HepG2 (cell line): ENCODE measurements around the gene MED23. TPM values are rescaled to one million over a fixed set of nuclear protein-coding genes. Genes with fewer than 3 reads are reported as not detected.

Source experiments
- BCL3 ChIP-seq: sonication (generic); formaldehyde crosslinking; IDR thresholded peaks from 2 replicates; pipeline ENCODE4 v1.5.1; 2020; ENCODE audit warnings: mild to moderate bottlenecking, missing genetic modification reagents, moderate library complexity
- CBFB ChIP-seq: sonication (generic); formaldehyde crosslinking; IDR thresholded peaks from 2 replicates; pipeline ENCODE4 v1.4.0; 2020; ENCODE audit warnings: missing genetic modification reagents
- EED ChIP-seq: sonication (generic); formaldehyde crosslinking; IDR thresholded peaks from 2 replicates; pipeline ENCODE4 v1.5.0; 2020; ENCODE audit warnings: mild to moderate bottlenecking, missing genetic modification reagents
- FIP1L1 ChIP-seq: fragments of 200-400 bp; formaldehyde crosslinking; IDR thresholded peaks from 2 replicates; pipeline ENCODE4 v1.6.1; 2018; ENCODE audit warnings: low read depth, mild to moderate bottlenecking, low read length, moderate library complexity, borderline replicate concordance; ENCODE audit not compliant: insufficient read depth
- FOXO1 ChIP-seq: sonication (generic); formaldehyde crosslinking; IDR thresholded peaks from 2 replicates; pipeline ENCODE4 v1.4.0; 2020; ENCODE audit warnings: missing genetic modification reagents
- FOXP4 ChIP-seq: sonication (generic); formaldehyde crosslinking; IDR thresholded peaks from 2 replicates; pipeline ENCODE4 v1.4.0; 2020; ENCODE audit warnings: missing genetic modification reagents
- HIVEP1 ChIP-seq: sonication (generic); formaldehyde crosslinking; IDR thresholded peaks from 2 replicates; pipeline ENCODE4 v1.4.0; 2020; ENCODE audit warnings: mild to moderate bottlenecking, missing genetic modification reagents
- HNF1B ChIP-seq: sonication (generic); formaldehyde crosslinking; IDR thresholded peaks from 2 replicates; pipeline ENCODE4 v1.5.1; 2020; ENCODE audit warnings: mild to moderate bottlenecking, moderate library complexity, missing genetic modification reagents
- HOXA3 ChIP-seq: sonication (generic); formaldehyde crosslinking; IDR thresholded peaks from 2 replicates; pipeline ENCODE4 v1.5.0; 2020; ENCODE audit warnings: missing genetic modification reagents
- KDM5B ChIP-seq: sonication (generic); formaldehyde crosslinking; IDR thresholded peaks from 2 replicates; pipeline ENCODE4 v1.4.0; 2020; ENCODE audit warnings: missing genetic modification reagents, mild to moderate bottlenecking, borderline replicate concordance
- NR0B2 ChIP-seq: sonication (generic); formaldehyde crosslinking; IDR thresholded peaks from 2 replicates; pipeline ENCODE4 v1.4.0; 2020; ENCODE audit warnings: mild to moderate bottlenecking, missing genetic modification reagents
- RBM39 ChIP-seq: fragments of 200-400 bp; formaldehyde crosslinking; IDR thresholded peaks from one replicate; pipeline ENCODE4 v1.6.1; 2018; ENCODE audit warnings: antibody characterized with exemption, mild to moderate bottlenecking, low read depth, low read length; ENCODE audit not compliant: poor library complexity, severe bottlenecking
- SALL1 ChIP-seq: sonication (generic); formaldehyde crosslinking; IDR thresholded peaks from 2 replicates; pipeline ENCODE4 v1.8.0; 2022; ENCODE audit warnings: mild to moderate bottlenecking, missing genetic modification reagents
- SCMH1 ChIP-seq: sonication (generic); formaldehyde crosslinking; IDR thresholded peaks from 2 replicates; pipeline ENCODE4 v1.9.0; 2021; ENCODE audit warnings: missing genetic modification reagents, mild to moderate bottlenecking, borderline replicate concordance
- SIX4 ChIP-seq: sonication (generic); formaldehyde crosslinking; IDR thresholded peaks from 2 replicates; pipeline ENCODE4 v1.4.0; 2020; ENCODE audit warnings: missing genetic modification reagents
- SMYD3 ChIP-seq: sonication (generic); formaldehyde crosslinking; IDR thresholded peaks from 2 replicates; pipeline ENCODE4 v1.8.1; 2023; ENCODE audit warnings: mild to moderate bottlenecking, missing genetic modification reagents
- TOE1 ChIP-seq: sonication (generic); formaldehyde crosslinking; IDR thresholded peaks from 2 replicates; pipeline ENCODE4 v1.4.0; 2020; ENCODE audit warnings: mild to moderate bottlenecking, missing genetic modification reagents
- XRCC5 ChIP-seq: fragments of 200-400 bp; formaldehyde crosslinking; optimal IDR thresholded peaks from 2 replicates; pipeline ENCODE3; 2017; ENCODE audit warnings: mild to moderate bottlenecking, low read length
- ZBTB21 ChIP-seq: sonication (generic); formaldehyde crosslinking; IDR thresholded peaks from 2 replicates; pipeline ENCODE4 v1.4.0; 2020; ENCODE audit warnings: missing genetic modification reagents
- ZNF546 ChIP-seq: sonication (generic); formaldehyde crosslinking; conservative IDR thresholded peaks from 2 replicates; pipeline ENCODE4 v1.8.1; 2023; ENCODE audit warnings: mild to moderate bottlenecking, missing genetic modification reagents
- ZNF562 ChIP-seq: sonication (generic); formaldehyde crosslinking; IDR thresholded peaks from 2 replicates; pipeline ENCODE4 v1.8.0; 2022; ENCODE audit warnings: missing genetic modification reagents, borderline replicate concordance
- ZNF644 ChIP-seq: IDR thresholded peaks from 2 replicates; pipeline ENCODE4 v1.6.1; 2016; ENCODE audit warnings: low read depth
- ZNF841 ChIP-seq: sonication (generic); formaldehyde crosslinking; IDR thresholded peaks from 2 replicates; pipeline ENCODE4 v1.8.1; 2023; ENCODE audit warnings: missing genetic modification reagents, borderline replicate concordance
- ZSCAN9 ChIP-seq: IDR thresholded peaks from 2 replicates; pipeline ENCODE4 v1.6.1; 2016; ENCODE audit warnings: borderline replicate concordance
- polyA plus RNA-seq, 8 experiments: library from polyadenylated mRNA; depleted of rRNA in 3 of 8; stranded (reverse) in 7 of 8; unstranded in 1 of 8; fragments of >200 nt; fragmentation: Illumina TruSeq in 4 of 8; extraction: Trizol in 4 of 8; gene quantifications; 2 replicates each; pipeline versions ENCODE4 v1.2.1 to v1.2.3, GENCODE V29; 2011 to 2016; ENCODE audit warnings: low read depth in 4 of 8, missing spikeins in 1 of 8, mixed read lengths in 1 of 8; ENCODE audit not compliant: insufficient read depth in 1 of 8
- total RNA-seq, 5 experiments: library from RNA; depleted of rRNA; stranded (reverse); fragments of >200 nt; fragmentation: Illumina TruSeq; extraction: Trizol; gene quantifications; 2 replicates each; pipeline ENCODE4 v1.2.3, GENCODE V29; 2016; ENCODE audit warnings: low read depth in 1 of 5
- TF ChIP-seq, protein P1 (sequence below): IDR thresholded peaks from 2 replicates; pipeline ENCODE4 v1.6.1; 2016; ENCODE audit warnings: low read depth

MED23 gene
- total and polyA plus RNA-seq, 2 of the 13 experiments (the other 11 are each of a cell fraction or from before 2014, with no cell fraction given): 34.9 to 50.5 TPM

GRCh38 chr6:131575834-131576478 lies 52.1 kb downstream of the MED23 start (continued):
- peak; percentile 44; the same call in 1 of the 2 replicates for TF ChIP-seq HNF1B (CRISPR knock-in tag)
- no peak for TF ChIP-seq RBM39
- TF ChIP-seq ZNF562 (CRISPR knock-in tag): no peak
- no peak for TF ChIP-seq KDM5B (CRISPR knock-in tag)
- TF ChIP-seq ZNF644 (CRISPR knock-in tag): no peak
- no peak for TF ChIP-seq ZBTB21 (CRISPR knock-in tag)
- TF ChIP-seq NR0B2 (CRISPR knock-in tag): no peak
- TF ChIP-seq FOXP4 (CRISPR knock-in tag): peak; percentile 88
- no peak for TF ChIP-seq HIVEP1 (CRISPR knock-in tag)
- no peak for TF ChIP-seq FIP1L1
- peak; percentile 75; the same call in 1 of the 2 replicates for TF ChIP-seq HOXA3 (CRISPR knock-in tag)
- TF ChIP-seq, protein P1, sequence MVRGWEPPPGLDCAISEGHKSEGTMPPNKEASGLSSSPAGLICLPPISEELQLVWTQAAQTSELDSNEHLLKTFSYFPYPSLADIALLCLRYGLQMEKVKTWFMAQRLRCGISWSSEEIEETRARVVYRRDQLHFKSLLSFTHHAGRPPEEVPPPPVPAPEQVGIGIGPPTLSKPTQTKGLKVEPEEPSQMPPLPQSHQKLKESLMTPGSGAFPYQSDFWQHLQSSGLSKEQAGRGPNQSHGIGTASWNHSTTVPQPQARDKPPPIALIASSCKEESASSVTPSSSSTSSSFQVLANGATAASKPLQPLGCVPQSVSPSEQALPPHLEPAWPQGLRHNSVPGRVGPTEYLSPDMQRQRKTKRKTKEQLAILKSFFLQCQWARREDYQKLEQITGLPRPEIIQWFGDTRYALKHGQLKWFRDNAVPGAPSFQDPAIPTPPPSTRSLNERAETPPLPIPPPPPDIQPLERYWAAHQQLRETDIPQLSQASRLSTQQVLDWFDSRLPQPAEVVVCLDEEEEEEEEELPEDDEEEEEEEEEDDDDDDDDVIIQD: peak; percentile 96
- peak; percentile 84 for TF ChIP-seq SMYD3
- no peak for TF ChIP-seq SIX4 (CRISPR knock-in tag)
- no peak for TF ChIP-seq BCL3 (CRISPR knock-in tag)
- TF ChIP-seq ZNF841: no peak
- no peak for TF ChIP-seq SCMH1 (CRISPR knock-in tag)
- TF ChIP-seq ZNF546: 0 out of 2 replicates have a peak, but pooled peaks have one; percentile 55
- TF ChIP-seq SALL1 (CRISPR knock-in tag): peak; percentile 33; the same call in 1 of the 2 replicates
- TF ChIP-seq XRCC5: no peak
- TF ChIP-seq FOXO1 (CRISPR knock-in tag): peak; percentile 88; the same call in 1 of the 2 replicates
- TF ChIP-seq EED: no peak
- no peak for TF ChIP-seq ZSCAN9 (CRISPR knock-in tag)
- TF ChIP-seq CBFB (CRISPR knock-in tag): no peak
- TF ChIP-seq TOE1: no peak
